Lung (tissue), 12 donors: ENCODE measurements around the gene CEP63. TPM values are rescaled to one million over a fixed set of nuclear protein-coding genes. Genes with fewer than 3 reads are reported as not detected.

Experiments
- ATAC-seq: fragments of 200-7000 bp; cut with Tn5 transposase; one replicate; pipeline ENCODE4 v1.9.1; 2020; ENCODE audit warnings: moderate number of reproducible peaks; ENCODE audit not compliant: insufficient read depth, low FRiP score
- DNase-seq, 3 donors: peaks; one replicate each; pipeline ENCODE4 v3.0.0-alpha.2; 2013 to 2017
- H3K27ac ChIP-seq, 2 donors: one replicate each; pipeline ENCODE4 v1.5.1; 2013; ENCODE audit warnings: mild to moderate bottlenecking in 2 of 2, moderate library complexity in 2 of 2, control low read depth in 1 of 2, inconsistent platforms in 1 of 2, low read depth in 1 of 2, low read length in 1 of 2
- H3K27me3 ChIP-seq, 3 donors: one replicate each; pipeline ENCODE4 v1.5.1; 2013; ENCODE audit warnings: low read length in 2 of 3; ENCODE audit not compliant: control insufficient read depth in 3 of 3, insufficient read depth in 3 of 3
- H3K36me3 ChIP-seq, 4 donors: one replicate each; pipeline ENCODE4 v1.5.1; 2013; ENCODE audit warnings: low read length in 4 of 4, mild to moderate bottlenecking in 1 of 4, moderate library complexity in 1 of 4; ENCODE audit not compliant: control insufficient read depth in 4 of 4, insufficient read depth in 4 of 4
- H3K4me1 ChIP-seq, 5 donors: one replicate each; pipeline ENCODE4 v1.5.1; 2013; ENCODE audit warnings: low read length in 5 of 5, mild to moderate bottlenecking in 2 of 5, moderate library complexity in 1 of 5; ENCODE audit not compliant: control insufficient read depth in 5 of 5, insufficient read depth in 5 of 5
- H3K4me3 ChIP-seq: one replicate; pipeline ENCODE4 v1.5.1; 2013; ENCODE audit warnings: mild to moderate bottlenecking, control low read depth, moderate library complexity
- H3K9ac ChIP-seq, 2 donors: one replicate each; pipeline ENCODE4 v1.5.1; 2013; ENCODE audit warnings: low read length in 2 of 2, control low read depth in 1 of 2; ENCODE audit not compliant: insufficient read depth in 1 of 2
- H3K9me3 ChIP-seq, 4 donors: one replicate each; pipeline ENCODE4 v1.5.1; 2013; ENCODE audit warnings: low read length in 3 of 4, mild to moderate bottlenecking in 1 of 4, moderate library complexity in 1 of 4; ENCODE audit not compliant: control insufficient read depth in 4 of 4, insufficient read depth in 3 of 4
- WGBS, 2 donors: extraction: QIAGEN DNeasy Blood & Tissue Kit; methylation state at CpG; one replicate each; pipeline ENCODE4 v1.1.7; 2013; 5-methylcytosine and 5-hydroxymethylcytosine counted together
- polyA plus RNA-seq, 2 donors: library from polyadenylated mRNA; stranded (reverse); fragments of 200-250 nt; gene quantifications; one replicate each; pipeline ENCODE4 v1.2.1, GENCODE V29; 2013
- total RNA-seq, 2 donors: library from RNA; depleted of rRNA in 1 of 2; stranded (reverse); fragments of >200 nt in 1 of 2; gene quantifications; one replicate each; pipeline ENCODE4 v1.2.1, GENCODE V29; 2014 to 2021
- TF ChIP-seq, protein P1 (sequence below): IDR thresholded peaks from 2 replicates; pipeline ENCODE4 v1.5.1; 2012; ENCODE audit warnings: mild to moderate bottlenecking; ENCODE audit errors: control extremely low read depth, extremely low read depth
- donor health status: control.
- donor health status: control.
- donor health status: Bipolar disorder and iron deficiency.
- donor health status: healthy.
- donor health status: DM: yes; HTN: yes; CAD: no.

CEP63 gene
- total and polyA plus RNA-seq, 4 donors = 12.4 to 50.1 (median 18.2) TPM

GRCh38 chr3:134447351-134447750 lies 38.5 kb upstream of the CEP63 start:
- H3K36me3 ChIP-seq = no peaks in the 10 kb centered on the region
- whole genome bisulfite sequencing, 2 donors = 77 to 80% methylated on average over 1 of the region's 1 CpG
- TF ChIP-seq, protein P1, sequence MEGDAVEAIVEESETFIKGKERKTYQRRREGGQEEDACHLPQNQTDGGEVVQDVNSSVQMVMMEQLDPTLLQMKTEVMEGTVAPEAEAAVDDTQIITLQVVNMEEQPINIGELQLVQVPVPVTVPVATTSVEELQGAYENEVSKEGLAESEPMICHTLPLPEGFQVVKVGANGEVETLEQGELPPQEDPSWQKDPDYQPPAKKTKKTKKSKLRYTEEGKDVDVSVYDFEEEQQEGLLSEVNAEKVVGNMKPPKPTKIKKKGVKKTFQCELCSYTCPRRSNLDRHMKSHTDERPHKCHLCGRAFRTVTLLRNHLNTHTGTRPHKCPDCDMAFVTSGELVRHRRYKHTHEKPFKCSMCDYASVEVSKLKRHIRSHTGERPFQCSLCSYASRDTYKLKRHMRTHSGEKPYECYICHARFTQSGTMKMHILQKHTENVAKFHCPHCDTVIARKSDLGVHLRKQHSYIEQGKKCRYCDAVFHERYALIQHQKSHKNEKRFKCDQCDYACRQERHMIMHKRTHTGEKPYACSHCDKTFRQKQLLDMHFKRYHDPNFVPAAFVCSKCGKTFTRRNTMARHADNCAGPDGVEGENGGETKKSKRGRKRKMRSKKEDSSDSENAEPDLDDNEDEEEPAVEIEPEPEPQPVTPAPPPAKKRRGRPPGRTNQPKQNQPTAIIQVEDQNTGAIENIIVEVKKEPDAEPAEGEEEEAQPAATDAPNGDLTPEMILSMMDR = no peak
- peaks cover 2 to 20% (median 4%) of the 10 kb centered on the region in 5 donors for H3K4me1 ChIP-seq
- ATAC-seq (no peak), DNase-seq (no peak)
- no peak overlapping the region for H3K27ac ChIP-seq
- no peaks in the 10 kb centered on the region for H3K27me3 ChIP-seq
- H3K9me3 ChIP-seq = no peaks in the 10 kb centered on the region
- no peak overlapping the region for H3K4me3 ChIP-seq
- H3K9ac ChIP-seq = no peak overlapping the region

GRCh38 chr3:134448664-134449063 lies 37.2 kb upstream of the CEP63 start:
- Histone ChIP-seq H3K9me3 (no peaks in the 10 kb centered on the region), H3K4me3 (no peak overlapping the region), H3K9ac (no peak overlapping the region), H3K27me3 (no peaks in the 10 kb centered on the region), H3K27ac (no peak overlapping the region), H3K36me3 (no peaks in the 10 kb centered on the region), H3K4me1 (peaks cover 2 to 20% (median 4%) of the 10 kb centered on the region in 5 donors)
- no peak for ATAC-seq
- DNase-seq = no peak
- 93 to 95% methylated on average over 5 of the region's 5 CpGs for WGBS, 2 donors
- TF ChIP-seq, protein P1 = no peak

DNA sequence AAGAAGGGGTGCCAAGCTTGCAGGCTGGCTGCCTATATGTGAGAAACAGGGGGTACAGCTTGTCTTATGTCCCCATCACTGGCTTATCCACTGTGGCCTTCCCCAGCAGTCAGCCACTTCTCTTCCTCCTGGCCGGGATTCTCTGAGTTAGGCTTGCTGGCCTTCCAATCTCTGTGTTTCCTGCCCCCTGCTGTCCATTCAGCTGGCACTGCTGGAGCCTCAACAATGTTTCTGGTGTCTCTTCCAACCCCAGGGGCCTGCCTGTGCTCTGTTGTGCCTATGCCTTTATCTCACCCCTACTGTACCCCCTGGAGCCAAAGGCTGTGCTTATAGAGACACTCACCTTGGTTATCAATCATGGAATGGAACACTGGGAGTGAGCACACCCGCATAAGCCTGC lies 36.6 kb upstream of the CEP63 start:
- H3K9ac ChIP-seq = no peak overlapping the region
- no peaks in the 10 kb centered on the region for H3K27me3 ChIP-seq
- no peaks in the 10 kb centered on the region for H3K9me3 ChIP-seq
- no peak overlapping the region for H3K4me3 ChIP-seq
- H3K27ac ChIP-seq = no peak overlapping the region
- TF ChIP-seq, protein P1 = no peak
- no peaks in the 10 kb centered on the region for H3K36me3 ChIP-seq
- WGBS, 2 donors = 58 to 69% methylated on average over 2 of the region's 2 CpGs
- ATAC-seq (peak; percentile 35), DNase-seq (peak; percentile 36 to 56 (median 36))
- peaks cover 2 to 20% (median 4%) of the 10 kb centered on the region in 5 donors for H3K4me1 ChIP-seq

DNA sequence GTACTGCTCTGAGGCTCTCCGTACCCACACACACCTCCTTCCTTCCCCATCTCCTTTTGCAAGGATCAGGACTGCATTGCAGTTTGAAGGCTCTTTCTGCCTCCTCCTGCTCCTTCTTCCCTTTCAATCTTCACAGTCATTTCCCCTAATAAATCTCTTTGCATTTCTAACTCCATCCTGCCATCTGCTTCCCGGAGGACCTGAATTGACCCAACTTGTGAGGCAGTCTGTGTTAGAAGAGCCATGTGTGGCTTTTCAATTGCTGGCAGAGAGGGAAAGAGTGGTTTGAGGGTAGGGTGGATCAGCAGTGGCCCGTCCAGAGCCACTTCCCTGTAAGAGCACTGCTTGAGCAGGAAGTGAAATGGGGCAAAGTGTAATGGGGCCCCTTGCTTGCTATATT lies 35.9 kb upstream of the CEP63 start:
- H3K27ac ChIP-seq = no peak overlapping the region
- H3K36me3 ChIP-seq = no peaks in the 10 kb centered on the region
- H3K9ac ChIP-seq = no peak overlapping the region
- no peaks in the 10 kb centered on the region for H3K9me3 ChIP-seq
- no peak overlapping the region for H3K4me3 ChIP-seq
- WGBS, 2 donors = 27 to 41% methylated on average over 3 of the region's 3 CpGs
- ATAC-seq (no peak), DNase-seq (no peak)
- H3K4me1 ChIP-seq = peaks cover 2 to 20% (median 4%) of the 10 kb centered on the region in 5 donors
- TF ChIP-seq, protein P1 = no peak
- H3K27me3 ChIP-seq = no peaks in the 10 kb centered on the region
